ENCODE measurements around the gene ZBTB7C.

Gene ZBTB7C

DNA sequence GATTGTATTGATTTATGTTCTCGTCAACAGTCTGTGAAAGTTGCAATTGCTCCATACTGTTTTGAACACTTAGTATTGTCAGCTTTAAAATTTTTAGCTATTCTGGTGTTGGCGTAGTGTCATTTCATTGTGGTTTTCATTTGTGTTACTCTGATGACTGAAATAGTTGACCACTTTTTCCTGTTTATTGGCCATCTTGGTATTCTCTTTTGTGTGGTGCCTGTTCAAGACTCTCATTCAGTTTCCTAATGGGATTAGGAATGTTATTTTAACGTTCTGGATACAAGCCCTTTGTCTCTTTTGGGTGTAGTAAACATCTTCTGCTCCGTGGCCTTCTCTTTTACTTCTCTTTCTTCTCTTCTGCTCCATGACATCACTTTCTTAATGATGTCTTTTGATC is 396.0 kb downstream of the ZBTB7C start (continued):
- TF ChIP-seq PATZ1 (tag by site-specific recombination; IDR thresholded peaks at IDR 0.05) (no peak), ZNF610 (tag by site-specific recombination; IDR thresholded peaks at IDR 0.05; ENCODE audit: borderline replicate concordance) (no peak), RBAK (tag by site-specific recombination; IDR thresholded peaks at IDR 0.05) (no peak), ZNF169 (tag by site-specific recombination; IDR thresholded peaks at IDR 0.05) (no peak), SETDB1 (IDR thresholded peaks at IDR 0.05; ENCODE audit: insufficient read length, low read length) (no peak), HOXA7 (CRISPR knock-in tag; IDR thresholded peaks at IDR 0.05; ENCODE audit: borderline replicate concordance) (no peak), ZNF777 (tag by site-specific recombination; IDR thresholded peaks at IDR 0.05; ENCODE audit: borderline replicate concordance) (no peak)

DNA sequence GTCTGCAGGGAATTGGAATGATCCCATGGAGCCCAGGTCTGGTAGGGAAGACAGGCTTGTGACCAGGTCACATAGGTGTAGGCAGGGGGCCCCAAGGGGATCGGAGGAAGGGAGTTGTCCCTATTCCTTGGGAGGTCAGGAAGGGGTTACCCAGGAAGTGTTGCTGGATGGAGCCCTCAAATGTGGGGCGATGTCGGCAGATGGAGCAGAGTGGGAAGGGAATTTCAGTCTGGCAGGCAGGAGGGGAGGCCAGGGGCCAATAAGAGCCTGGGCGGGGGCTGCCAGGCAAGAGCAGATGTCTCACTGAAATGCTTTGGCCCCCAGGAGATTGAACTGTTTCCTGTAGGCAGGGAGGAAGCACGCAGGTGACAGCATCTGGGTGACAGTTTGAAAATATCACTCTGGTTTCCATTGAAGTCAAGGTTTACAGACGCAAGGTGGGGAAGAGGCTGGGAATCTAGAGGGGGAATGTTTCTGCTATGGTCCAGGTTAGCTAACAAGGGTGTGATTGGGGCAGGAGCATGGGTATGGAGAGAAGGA is 397.2 kb downstream of the ZBTB7C start:
- no peak for TF ChIP-seq ZBTB48 (tag by site-specific recombination; IDR thresholded peaks at IDR 0.05)
- no peak for TF ChIP-seq BCL11B (tag by site-specific recombination; IDR thresholded peaks at IDR 0.05; ENCODE audit: low read depth)
- TF ChIP-seq ZNF433 (tag by site-specific recombination; IDR thresholded peaks at IDR 0.05; ENCODE audit: low read depth) = no peak
- no peak for TF ChIP-seq ZXDB (tag by site-specific recombination; IDR thresholded peaks at IDR 0.05)
- TF ChIP-seq ZNF621 (tag by site-specific recombination; IDR thresholded peaks at IDR 0.05) = no peak
- TF ChIP-seq IKZF3 (tag by site-specific recombination; IDR thresholded peaks at IDR 0.05) = no peak
- TF ChIP-seq ZNF248 (tag by site-specific recombination; IDR thresholded peaks at IDR 0.05) = no peak
- no peak for TF ChIP-seq AEBP2 (tag by site-specific recombination; IDR thresholded peaks at IDR 0.05; ENCODE audit: borderline replicate concordance)
- TF ChIP-seq ZNF175 (tag by site-specific recombination; IDR thresholded peaks at IDR 0.05) = no peak
- TF ChIP-seq ZNF311 (tag by site-specific recombination; IDR thresholded peaks at IDR 0.05; ENCODE audit: borderline replicate concordance) = no peak
- no peak for TF ChIP-seq ZNF10 (tag by site-specific recombination; IDR thresholded peaks at IDR 0.05)
- no peak for TF ChIP-seq REST (tag by site-specific recombination; IDR thresholded peaks at IDR 0.05)
- no peak for TF ChIP-seq ZNF548 (tag by site-specific recombination; IDR thresholded peaks at IDR 0.05)
- TF ChIP-seq ZNF658 (tag by site-specific recombination; IDR thresholded peaks at IDR 0.05) = no peak
- TF ChIP-seq, protein P1, sequence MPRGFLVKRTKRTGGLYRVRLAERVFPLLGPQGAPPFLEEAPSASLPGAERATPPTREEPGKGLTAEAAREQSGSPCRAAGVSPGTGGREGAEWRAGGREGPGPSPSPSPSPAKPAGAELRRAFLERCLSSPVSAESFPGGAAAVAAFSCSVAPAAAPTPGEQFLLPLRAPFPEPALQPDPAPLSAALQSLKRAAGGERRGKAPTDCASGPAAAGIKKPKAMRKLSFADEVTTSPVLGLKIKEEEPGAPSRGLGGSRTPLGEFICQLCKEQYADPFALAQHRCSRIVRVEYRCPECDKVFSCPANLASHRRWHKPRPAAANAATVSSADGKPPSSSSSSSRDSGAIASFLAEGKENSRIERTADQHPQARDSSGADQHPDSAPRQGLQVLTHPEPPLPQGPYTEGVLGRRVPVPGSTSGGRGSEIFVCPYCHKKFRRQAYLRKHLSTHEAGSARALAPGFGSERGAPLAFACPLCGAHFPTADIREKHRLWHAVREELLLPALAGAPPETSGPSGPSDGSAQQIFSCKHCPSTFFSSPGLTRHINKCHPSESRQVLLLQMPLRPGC (tag by site-specific recombination; IDR thresholded peaks at IDR 0.05) = no peak
- TF ChIP-seq ZNF549 (tag by site-specific recombination; IDR thresholded peaks at IDR 0.05) = no peak
- H3K36me3 ChIP-seq (ENCODE audit: control insufficient read depth in 2 of 2, insufficient read depth in 1 of 2, low read length in 2 of 2) = no peaks in the 10 kb centered on the region
- H3K4me3 ChIP-seq (ENCODE audit: low read depth, low read length) = no peak overlapping the region
- H3K27ac ChIP-seq (ENCODE audit: extremely low read depth, low read depth, low read length) = no peak overlapping the region
- H3K9me3 ChIP-seq (ENCODE audit: control insufficient read depth, insufficient read depth, low read depth, low read length) = no peaks in the 10 kb centered on the region
- CTCF ChIA-PET = interaction anchor here (0.7 to 2.5 kb wide), 7 partner anchors 10 to 1435 kb away, joined by 3 to 10 read pairs (median 4); no protein-coding TSS in a partner anchor
- H3K4me1 ChIP-seq (ENCODE audit: control insufficient read depth, insufficient read depth, low read length) = no peaks in the 10 kb centered on the region
- POLR2A ChIA-PET = no interaction called here
